Ovary (tissue), 9 donors: Measurements from ENCODE around the gene EPHA7. TPM values are rescaled to one million over a fixed set of nuclear protein-coding genes. Genes with fewer than 3 reads are reported as not detected.

Experiments used
- DNase-seq, 5 donors: peaks; one replicate each; pipeline ENCODE4 v3.0.0-alpha.2; 2019 to 2020
- H3K27ac ChIP-seq, 2 donors: fragments of 200-600 bp; one replicate each; pipeline versions ENCODE4 v1.5.1 to v1.8.0; 2019 to 2022
- H3K27me3 ChIP-seq: fragments of 200-600 bp; one replicate; pipeline ENCODE4 v1.8.0; 2022
- H3K36me3 ChIP-seq: fragments of 200-600 bp; sonication (generic); one replicate; pipeline ENCODE4 v1.5.1; 2019
- H3K4me1 ChIP-seq: one replicate; pipeline ENCODE4 v1.8.1; 2013; ENCODE audit warnings: mild to moderate bottlenecking, moderate library complexity; ENCODE audit not compliant: insufficient read depth
- H3K4me3 ChIP-seq: fragments of 200-600 bp; sonication (generic); one replicate; pipeline ENCODE4 v1.5.1; 2017
- H3K9me3 ChIP-seq, 2 donors: fragments of 200-600 bp in 1 of 2; sonication (generic) in 1 of 2; one replicate each; pipeline versions ENCODE4 v1.5.1 to v1.8.1; 2013 to 2019; ENCODE audit warnings: mild to moderate bottlenecking in 1 of 2, moderate library complexity in 1 of 2
- EP300 ChIP-seq: sonication (generic); formaldehyde crosslinking; IDR thresholded peaks from one replicate; pipeline ENCODE4 v1.6.1; 2017; ENCODE audit warnings: antibody characterized with exemption
- POLR2A ChIP-seq: fragments of 450-650 bp; IDR thresholded peaks from one replicate; pipeline ENCODE4 v1.6.1; 2017; ENCODE audit warnings: antibody characterized with exemption, mild to moderate bottlenecking, moderate library complexity
- WGBS, 3 donors: extraction: QIAGEN DNeasy Blood & Tissue Kit in 1 of 3; methylation state at CpG; one replicate each; pipeline versions ENCODE4 v1.1.5 to v1.1.7; 2013 to 2017; 5-methylcytosine and 5-hydroxymethylcytosine counted together
- intact Hi-C, 4 donors: fragments of 100-400 bp; cut with DNase I; formaldehyde crosslinking; loops; one replicate each; pipeline versions ENCODE4 v1.11.0 to v1.15.1; 2022 to 2023
- polyA plus RNA-seq, 2 donors: library from polyadenylated mRNA; stranded (reverse); fragments of 200-250 nt in 1 of 2; fragments of 350-450 nt in 1 of 2; fragmentation: Illumina TruSeq in 1 of 2; extraction: RNeasy Lipid Tissue Mini Kit (QIAGEN cat#74804) in 1 of 2; gene quantifications; one replicate each; pipeline ENCODE4 v1.2.3, GENCODE V29; 2013 to 2014
- total RNA-seq, 7 donors: library from RNA; depleted of rRNA in 2 of 7; stranded (reverse); fragments of >200 nt in 2 of 7; fragmentation: NEBNext Ultra II Directional in 3 of 7; extraction: Animal tissue kit (Norgen Biotek cat#: 25700) in 3 of 7; gene quantifications; one replicate each; pipeline versions ENCODE4 v1.1.0 to v1.2.4, GENCODE V29; 2016 to 2023
- TF ChIP-seq, protein P1 (sequence below), 3 donors: fragments of 450-650 bp in 2 of 3; fragments of 200-600 bp in 1 of 3; IDR thresholded peaks; one replicate each; pipeline versions ENCODE4 v1.5.1 to v1.8.0; 2016 to 2022; ENCODE audit warnings: antibody characterized with exemption in 3 of 3, mild to moderate bottlenecking in 1 of 3
- donor health status: DM: no; HTN: no; CAD: no; lungs with moderate emphysema.
- donor health status: DM: no; HTN: no; CAD: no.
- donor health status: Bipolar disorder and iron deficiency.
- donor health status: DM: yes; HTN: yes; CAD: no.
- donor health status: DM: no; HTN: no; CAD: no.
- donor health status: DM: yes; HTN: yes; CAD: no.

EPHA7 gene
- total and polyA plus RNA-seq, 9 donors, result 0.64 to 3.0 (median 1.5) TPM

GRCh38 chr6:93403390-93403789 is 16.0 kb downstream of the EPHA7 start:
- H3K27me3 ChIP-seq, result no peaks in the 10 kb centered on the region
- DNase-seq, result no peak
- TF ChIP-seq, protein P1, sequence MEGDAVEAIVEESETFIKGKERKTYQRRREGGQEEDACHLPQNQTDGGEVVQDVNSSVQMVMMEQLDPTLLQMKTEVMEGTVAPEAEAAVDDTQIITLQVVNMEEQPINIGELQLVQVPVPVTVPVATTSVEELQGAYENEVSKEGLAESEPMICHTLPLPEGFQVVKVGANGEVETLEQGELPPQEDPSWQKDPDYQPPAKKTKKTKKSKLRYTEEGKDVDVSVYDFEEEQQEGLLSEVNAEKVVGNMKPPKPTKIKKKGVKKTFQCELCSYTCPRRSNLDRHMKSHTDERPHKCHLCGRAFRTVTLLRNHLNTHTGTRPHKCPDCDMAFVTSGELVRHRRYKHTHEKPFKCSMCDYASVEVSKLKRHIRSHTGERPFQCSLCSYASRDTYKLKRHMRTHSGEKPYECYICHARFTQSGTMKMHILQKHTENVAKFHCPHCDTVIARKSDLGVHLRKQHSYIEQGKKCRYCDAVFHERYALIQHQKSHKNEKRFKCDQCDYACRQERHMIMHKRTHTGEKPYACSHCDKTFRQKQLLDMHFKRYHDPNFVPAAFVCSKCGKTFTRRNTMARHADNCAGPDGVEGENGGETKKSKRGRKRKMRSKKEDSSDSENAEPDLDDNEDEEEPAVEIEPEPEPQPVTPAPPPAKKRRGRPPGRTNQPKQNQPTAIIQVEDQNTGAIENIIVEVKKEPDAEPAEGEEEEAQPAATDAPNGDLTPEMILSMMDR (IDR thresholded peaks at IDR 0.05), result no peak
- TF ChIP-seq POLR2A (no peak), EP300 (no peak)
- intact Hi-C loops, result no loop called here
- H3K9me3 ChIP-seq, result no peaks in the 10 kb centered on the region
- H3K4me1 ChIP-seq, result no peaks in the 10 kb centered on the region
- H3K27ac ChIP-seq, result no peak overlapping the region
- 96 to 98% (median 98%) methylated on average over 3 of the region's 3 CpGs for WGBS, 3 donors
- H3K36me3 ChIP-seq, result no peaks in the 10 kb centered on the region
- no peak overlapping the region for H3K4me3 ChIP-seq

- no peaks in the 10 kb centered on the region for H3K9me3 ChIP-seq
- TF ChIP-seq, protein P1 (IDR thresholded peaks at IDR 0.05), result no peak
- TF ChIP-seq POLR2A (no peak), EP300 (no peak)
- no peaks in the 10 kb centered on the region for H3K36me3 ChIP-seq
- no peak for DNase-seq
- H3K27me3 ChIP-seq, result no peaks in the 10 kb centered on the region
- WGBS, 3 donors, result 10 to 18% (median 15%) methylated on average over 1 of the region's 1 CpG
- H3K4me3 ChIP-seq, result no peak overlapping the region
- H3K4me1 ChIP-seq, result no peaks in the 10 kb centered on the region
- intact Hi-C loops, result no loop called here
- H3K27ac ChIP-seq, result no peak overlapping the region
These were observed 20.6 kb downstream of the EPHA7 start for GRCh38 chr6:93398723-93399122.

GRCh38 chr6:93394471-93394870 is 24.9 kb downstream of the EPHA7 start:
- H3K9me3 ChIP-seq, result no peaks in the 10 kb centered on the region
- WGBS, 3 donors, result 92 to 96% (median 95%) methylated on average over 2 of the region's 2 CpGs
- H3K27me3 ChIP-seq, result no peaks in the 10 kb centered on the region
- no peak for DNase-seq
- H3K4me1 ChIP-seq, result no peaks in the 10 kb centered on the region
- H3K27ac ChIP-seq, result no peak overlapping the region
- TF ChIP-seq, protein P1 (IDR thresholded peaks at IDR 0.05), result no peak
- TF ChIP-seq EP300, result no peak
- no peak for TF ChIP-seq POLR2A
- intact Hi-C loops, result no loop called here
- no peak overlapping the region for H3K4me3 ChIP-seq
- no peaks in the 10 kb centered on the region for H3K36me3 ChIP-seq

DNA sequence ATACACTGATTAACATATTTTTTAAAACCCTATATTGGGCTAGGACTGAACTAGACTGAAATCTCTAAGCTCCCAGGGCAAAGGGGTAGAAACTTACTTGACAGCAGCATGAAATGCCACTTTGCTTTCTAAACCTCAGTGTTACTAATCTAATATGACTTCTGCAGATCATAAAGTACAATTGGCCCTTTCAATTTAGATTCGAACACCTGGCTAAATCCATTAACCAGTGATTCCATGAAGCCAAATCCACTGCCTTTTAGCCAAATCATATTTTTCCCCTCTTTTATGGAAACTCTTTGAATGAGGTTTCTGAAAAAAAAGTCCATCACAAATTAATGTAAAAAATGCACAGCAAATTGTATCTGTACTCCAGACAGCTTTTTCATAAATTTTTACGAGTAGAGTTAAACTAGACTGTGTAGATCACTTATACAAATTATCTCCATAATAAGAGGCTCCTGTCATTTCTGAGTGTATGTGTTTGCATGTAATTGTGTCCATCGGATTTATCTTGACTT is 25.7 kb downstream of the EPHA7 start:
- DNase-seq, result no peak
- H3K4me1 ChIP-seq, result no peaks in the 10 kb centered on the region
- H3K27me3 ChIP-seq, result no peaks in the 10 kb centered on the region
- WGBS, 3 donors, result 84 to 94% (median 86%) methylated on average over 3 of the region's 3 CpGs
- H3K4me3 ChIP-seq, result no peak overlapping the region
- H3K36me3 ChIP-seq, result no peaks in the 10 kb centered on the region
- H3K9me3 ChIP-seq, result no peaks in the 10 kb centered on the region
- intact Hi-C loops, result no loop called here
- TF ChIP-seq POLR2A (no peak), EP300 (no peak)
- no peak overlapping the region for H3K27ac ChIP-seq

DNA sequence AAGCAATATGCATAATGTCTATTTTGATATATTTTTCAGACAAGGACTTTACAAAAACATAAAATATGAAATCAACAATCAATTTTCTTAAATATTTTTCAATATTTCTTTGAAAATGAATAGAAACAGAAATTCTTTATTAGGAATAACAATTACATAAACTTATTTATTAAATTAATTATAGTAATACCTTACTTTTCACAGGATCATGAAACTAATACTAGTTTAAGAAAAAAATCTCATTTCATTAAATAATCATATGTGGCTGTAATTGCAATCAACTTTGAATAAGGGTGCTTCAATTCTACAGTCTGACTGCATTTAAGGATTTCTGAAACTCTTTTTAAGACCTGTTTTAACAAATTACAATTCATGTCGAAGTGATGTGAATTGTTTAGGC is 26.6 kb downstream of the EPHA7 start:
- H3K4me3 ChIP-seq, result no peak overlapping the region
- DNase-seq, result no peak
- no peaks in the 10 kb centered on the region for H3K9me3 ChIP-seq
- H3K27ac ChIP-seq, result no peak overlapping the region
- intact Hi-C loops, result no loop called here
- H3K36me3 ChIP-seq, result no peaks in the 10 kb centered on the region
- 87 to 91% (median 88%) methylated on average over 1 of the region's 1 CpG for WGBS, 3 donors
- H3K27me3 ChIP-seq, result no peaks in the 10 kb centered on the region
- no peaks in the 10 kb centered on the region for H3K4me1 ChIP-seq
- TF ChIP-seq POLR2A, result no peak
- TF ChIP-seq EP300, result no peak
- TF ChIP-seq, protein P1 (IDR thresholded peaks at IDR 0.05), result no peak
